Hepatocyte (in vitro differentiated cells): ENCODE results near the gene PACS1. TPM values are rescaled to one million over a fixed set of nuclear protein-coding genes. Genes with fewer than 3 reads are reported as not detected.

Experiments used
- DNase-seq: peaks from one replicate; pipeline ENCODE4 v3.0.0-alpha.2; 2016; ENCODE audit warnings: low spot score
- H2AFZ ChIP-seq: fragments of 200-600 bp; sonication (generic); 2 replicates; pipeline ENCODE4 v1.6.0; 2016; ENCODE audit warnings: antibody characterized with exemption, mild to moderate bottlenecking
- H3K27ac ChIP-seq: fragments of 200-600 bp; sonication (generic); 2 replicates; pipeline ENCODE4 v1.5.1; 2016; ENCODE audit warnings: mild to moderate bottlenecking
- H3K27me3 ChIP-seq: fragments of 200-600 bp; sonication (generic); 2 replicates; pipeline ENCODE4 v1.6.1; 2016
- H3K36me3 ChIP-seq: fragments of 200-600 bp; sonication (generic); replicated peaks from 2 replicates; pipeline ENCODE4 v1.5.1; 2016; ENCODE audit warnings: low read depth; ENCODE audit not compliant: insufficient read depth
- H3K4me1 ChIP-seq: fragments of 200-600 bp; sonication (generic); 2 replicates; pipeline ENCODE4 v1.5.1; 2016; ENCODE audit warnings: mild to moderate bottlenecking, moderate library complexity; ENCODE audit not compliant: insufficient read depth
- H3K4me2 ChIP-seq: fragments of 200-600 bp; sonication (generic); 2 replicates; pipeline ENCODE4 v1.6.0; 2016
- H3K4me3 ChIP-seq: fragments of 200-600 bp; sonication (generic); 2 replicates; pipeline ENCODE4 v1.5.1; 2016; ENCODE audit warnings: mild to moderate bottlenecking
- H3K79me2 ChIP-seq: fragments of 200-600 bp; sonication (generic); 2 replicates; pipeline ENCODE4 v1.6.0; 2017; ENCODE audit warnings: mild to moderate bottlenecking
- H3K9me2 ChIP-seq: fragments of 200-600 bp; sonication (generic); replicated peaks from 2 replicates; pipeline ENCODE4 v1.6.0; 2017; ENCODE audit warnings: mild to moderate bottlenecking; ENCODE audit not compliant: insufficient read depth
- H3K9me3 ChIP-seq: fragments of 200-600 bp; sonication (generic); 2 replicates; pipeline ENCODE4 v1.5.1; 2016; ENCODE audit warnings: low read depth, mild to moderate bottlenecking
- H4K20me1 ChIP-seq: fragments of 200-600 bp; sonication (generic); 2 replicates; pipeline ENCODE4 v1.6.0; 2016; ENCODE audit warnings: mild to moderate bottlenecking; ENCODE audit not compliant: insufficient read depth, poor library complexity, severe bottlenecking
- EZH2 ChIP-seq: fragments of 200-600 bp; sonication (generic); IDR thresholded peaks from 2 replicates; pipeline ENCODE4 v1.6.1; 2016; ENCODE audit warnings: antibody characterized with exemption, mild to moderate bottlenecking, borderline replicate concordance
- EZH2phosphoT487 ChIP-seq: fragments of 200-600 bp; sonication (generic); IDR thresholded peaks from one replicate; pipeline ENCODE4 v1.6.1; 2018; ENCODE audit warnings: antibody characterized with exemption, mild to moderate bottlenecking, low read depth, moderate library complexity; ENCODE audit not compliant: unreplicated experiment, severe bottlenecking
- WGBS: methylation state at CpG from one replicate; pipeline ENCODE4 v1.1.6; 2016; ENCODE audit warnings: low lambda C conversion rate; ENCODE audit errors: missing lambda C conversion rate; 5-methylcytosine and 5-hydroxymethylcytosine counted together
- polyA plus RNA-seq: library from polyadenylated mRNA; unstranded; fragments of >200 nt; fragmentation: Nextera tagmentation; extraction: Ambion mirVana; gene quantifications from 2 replicates; pipeline ENCODE4 v1.2.1, GENCODE V29; 2016
- total RNA-seq: library from RNA; depleted of rRNA; stranded (reverse); fragments of >200 nt; gene quantifications from 2 replicates; pipeline ENCODE4 v1.2.3, GENCODE V29; 2014
- TF ChIP-seq, protein P1 (sequence below): fragments of 200-600 bp; sonication (generic); IDR thresholded peaks from 2 replicates; pipeline ENCODE4 v1.5.1; 2016; ENCODE audit warnings: antibody characterized with exemption, mild to moderate bottlenecking; ENCODE audit not compliant: poor library complexity

The PACS1 gene
- total and polyA plus RNA-seq, 2 experiments from 2014 or later, result 28.2 to 71.5 TPM

- 90% methylated on average over 9 of the region's 9 CpGs for WGBS
- no peak for TF ChIP-seq EZH2phosphoT487
- TF ChIP-seq, protein P1, sequence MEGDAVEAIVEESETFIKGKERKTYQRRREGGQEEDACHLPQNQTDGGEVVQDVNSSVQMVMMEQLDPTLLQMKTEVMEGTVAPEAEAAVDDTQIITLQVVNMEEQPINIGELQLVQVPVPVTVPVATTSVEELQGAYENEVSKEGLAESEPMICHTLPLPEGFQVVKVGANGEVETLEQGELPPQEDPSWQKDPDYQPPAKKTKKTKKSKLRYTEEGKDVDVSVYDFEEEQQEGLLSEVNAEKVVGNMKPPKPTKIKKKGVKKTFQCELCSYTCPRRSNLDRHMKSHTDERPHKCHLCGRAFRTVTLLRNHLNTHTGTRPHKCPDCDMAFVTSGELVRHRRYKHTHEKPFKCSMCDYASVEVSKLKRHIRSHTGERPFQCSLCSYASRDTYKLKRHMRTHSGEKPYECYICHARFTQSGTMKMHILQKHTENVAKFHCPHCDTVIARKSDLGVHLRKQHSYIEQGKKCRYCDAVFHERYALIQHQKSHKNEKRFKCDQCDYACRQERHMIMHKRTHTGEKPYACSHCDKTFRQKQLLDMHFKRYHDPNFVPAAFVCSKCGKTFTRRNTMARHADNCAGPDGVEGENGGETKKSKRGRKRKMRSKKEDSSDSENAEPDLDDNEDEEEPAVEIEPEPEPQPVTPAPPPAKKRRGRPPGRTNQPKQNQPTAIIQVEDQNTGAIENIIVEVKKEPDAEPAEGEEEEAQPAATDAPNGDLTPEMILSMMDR, result no peak
- TF ChIP-seq EZH2, result no peak
- Histone ChIP-seq H3K4me2 (no peak overlapping the region), H3K27me3 (no peaks in the 10 kb centered on the region), H3K9me3 (no peaks in the 10 kb centered on the region), H3K4me1 (no peaks in the 10 kb centered on the region), H3K79me2 (no peaks in the 10 kb centered on the region), H3K36me3 (no peaks in the 10 kb centered on the region), H2AFZ (no peak overlapping the region), H3K9me2 (no peaks in the 10 kb centered on the region), H3K4me3 (no peak overlapping the region), H4K20me1 (no peaks in the 10 kb centered on the region), H3K27ac (no peak overlapping the region)
- DNase-seq, result no peak
Observed at GRCh38 chr11:66035653-66036333, 34.3 kb upstream of the PACS1 start.

- no peak for DNase-seq
- no peak overlapping the region for H2AFZ ChIP-seq
- no peaks in the 10 kb centered on the region for H3K9me2 ChIP-seq
- no peaks in the 10 kb centered on the region for H3K27me3 ChIP-seq
- H3K9me3 ChIP-seq, result no peaks in the 10 kb centered on the region
- TF ChIP-seq EZH2phosphoT487 (no peak), EZH2 (no peak)
- TF ChIP-seq, protein P1, result no peak
- no peaks in the 10 kb centered on the region for H3K4me1 ChIP-seq
- H3K36me3 ChIP-seq, result no peaks in the 10 kb centered on the region
- H3K4me3 ChIP-seq, result no peak overlapping the region
- H3K27ac ChIP-seq, result no peak overlapping the region
- H3K79me2 ChIP-seq, result no peaks in the 10 kb centered on the region
- no peaks in the 10 kb centered on the region for H4K20me1 ChIP-seq
- H3K4me2 ChIP-seq, result no peak overlapping the region
- 79% methylated on average over 5 of the region's 5 CpGs for WGBS
Observed at GRCh38 chr11:66036334-66036710, 33.8 kb upstream of the PACS1 start.

GRCh38 chr11:66037327-66037726, 32.7 kb upstream of the PACS1 start:
- Histone ChIP-seq H3K4me3 (no peak overlapping the region), H3K9me3 (no peaks in the 10 kb centered on the region), H3K9me2 (no peaks in the 10 kb centered on the region), H3K79me2 (no peaks in the 10 kb centered on the region), H3K4me2 (no peak overlapping the region), H4K20me1 (no peaks in the 10 kb centered on the region), H3K36me3 (no peaks in the 10 kb centered on the region), H3K27me3 (no peaks in the 10 kb centered on the region), H2AFZ (no peak overlapping the region), H3K27ac (no peak overlapping the region), H3K4me1 (no peaks in the 10 kb centered on the region)
- WGBS, result 96% methylated on average over 3 of the region's 3 CpGs
- TF ChIP-seq, protein P1, result no peak
- TF ChIP-seq EZH2phosphoT487, result no peak
- no peak for TF ChIP-seq EZH2
- DNase-seq, result no peak
